Fibroblast of upper back skin (primary cell): ENCODE results near the gene IFT122.
A peak's percentile ranks its signal among the peaks of the same experiment; 100 is the strongest.

ENCODE experiments used
- DNase-seq: peaks from one replicate; pipeline ENCODE4 v3.0.0-alpha.2; 2013

IFT122 gene

GRCh38 chr3:129415378-129415777 lies 24.6 kb upstream of the IFT122 start:
- DNase-seq, result no peak

GRCh38 chr3:129415830-129416229 lies 24.2 kb upstream of the IFT122 start:
- no peak for DNase-seq

GRCh38 chr3:129416415-129416814 lies 23.6 kb upstream of the IFT122 start:
- DNase-seq, result no peak

- DNase-seq, result peak; percentile 9
Measured at GRCh38 chr3:129417326-129417725, 22.7 kb upstream of the IFT122 start.

- no peak for DNase-seq
Measured at GRCh38 chr3:129418041-129418973, 21.7 kb upstream of the IFT122 start.

- no peak for DNase-seq
Measured at GRCh38 chr3:129419476-129419875, 20.5 kb upstream of the IFT122 start.

- no peak for DNase-seq
Measured at GRCh38 chr3:129421236-129421883, 18.7 kb upstream of the IFT122 start.

GRCh38 chr3:129421988-129422745 lies 17.9 kb upstream of the IFT122 start:
- no peak for DNase-seq

GRCh38 chr3:129422897-129423296 lies 17.1 kb upstream of the IFT122 start:
- no peak for DNase-seq

GRCh38 chr3:129424185-129424841 lies 15.7 kb upstream of the IFT122 start:
- DNase-seq, result no peak

- DNase-seq, result no peak
Measured at GRCh38 chr3:129425213-129425612, 14.8 kb upstream of the IFT122 start.

GRCh38 chr3:129425619-129426018 lies 14.4 kb upstream of the IFT122 start:
- no peak for DNase-seq

- DNase-seq, result no peak
Measured at GRCh38 chr3:129428007-129428375, 12.0 kb upstream of the IFT122 start.

GRCh38 chr3:129428376-129429079 lies 11.5 kb upstream of the IFT122 start, which contains the start of gene EFCAB12:
TSS of gene EFCAB12 (minus strand) at chr3:129428636. CDS start at chr3:129428488, 148 bp downstream.
- DNase-seq, result peak; percentile 89

GRCh38 chr3:129429080-129429451 lies 11.0 kb upstream of the IFT122 start:
- DNase-seq, result no peak

GRCh38 chr3:129429602-129430001 lies 10.4 kb upstream of the IFT122 start:
- no peak for DNase-seq

- DNase-seq, result no peak
Measured at GRCh38 chr3:129432036-129432435, 8.0 kb upstream of the IFT122 start.

- DNase-seq, result no peak
Measured at GRCh38 chr3:129432671-129433070, 7.4 kb upstream of the IFT122 start.

- no peak for DNase-seq
Measured at GRCh38 chr3:129433565-129433964, 6.5 kb upstream of the IFT122 start.

GRCh38 chr3:129434140-129434539 lies 5.9 kb upstream of the IFT122 start:
- DNase-seq, result no peak

- DNase-seq, result no peak
Measured at GRCh38 chr3:129435367-129435766, 4.7 kb upstream of the IFT122 start.

- no peak for DNase-seq
Measured at GRCh38 chr3:129439226-129439816, 703 bp upstream of the IFT122 start.
